SK-N-SH treated with all-trans-retinoic acid at 6 μM for 48 hours (cell line): ENCODE results near the gene SRPK2.

Experiments used
- OSR1 ChIP-seq: fragments of 250-450 bp; sonication (Bioruptor Pico); IDR thresholded peaks from 2 replicates; pipeline ENCODE4 v1.8.0; 2022; ENCODE audit warnings: moderate library complexity, mild to moderate bottlenecking, inconsistent platforms
- POU6F1 ChIP-seq: fragments of 250-450 bp; sonication (Bioruptor Pico); IDR thresholded peaks from 2 replicates; pipeline ENCODE4 v1.8.0; 2021; ENCODE audit warnings: low read depth, mild to moderate bottlenecking, moderate library complexity, borderline replicate concordance
- PPARA ChIP-seq: fragments of 250-450 bp; sonication (Bioruptor Pico); IDR thresholded peaks from 2 replicates; pipeline ENCODE4 v1.5.0; 2020; ENCODE audit warnings: mild to moderate bottlenecking, borderline replicate concordance
- RARB ChIP-seq: fragments of 250-450 bp; sonication (Bioruptor Pico); IDR thresholded peaks from 2 replicates; pipeline ENCODE4 v1.8.0; 2021; ENCODE audit warnings: mild to moderate bottlenecking, moderate library complexity
- SNAI2 ChIP-seq: fragments of 250-450 bp; sonication (Bioruptor Pico); IDR thresholded peaks from 2 replicates; pipeline ENCODE4 v1.5.0; 2020; ENCODE audit warnings: mild to moderate bottlenecking, moderate library complexity

GRCh38 chr7:105096306-105096705 is 292.4 kb downstream of the SRPK2 start:
- TF ChIP-seq RARB (CRISPR knock-in tag) (no peak), POU6F1 (no peak), SNAI2 (CRISPR knock-in tag) (no peak), OSR1 (CRISPR knock-in tag) (no peak), PPARA (CRISPR knock-in tag) (no peak)
